AG09309 (cell line): ENCODE measurements around the gene C3orf70.
A peak's percentile ranks its signal among the peaks of the same experiment; 100 is the strongest.

ENCODE experiments used
- DNase-seq: peaks from one replicate; pipeline ENCODE4 v3.0.0-alpha.2; 2010; ENCODE audit warnings: low read depth
- H3K4me3 ChIP-seq: 2 replicates; pipeline ENCODE4 v1.5.1; 2011; ENCODE audit warnings: mild to moderate bottlenecking, low read depth, low read length, moderate library complexity; ENCODE audit not compliant: control insufficient read depth
- CTCF ChIP-seq: IDR thresholded peaks from 2 replicates; pipeline ENCODE4 v1.5.1; 2011; ENCODE audit warnings: mild to moderate bottlenecking, low read depth, low read length, inconsistent platforms; ENCODE audit not compliant: insufficient read depth, control insufficient read depth; ENCODE audit errors: missing control alignments

The C3orf70 gene

DNA sequence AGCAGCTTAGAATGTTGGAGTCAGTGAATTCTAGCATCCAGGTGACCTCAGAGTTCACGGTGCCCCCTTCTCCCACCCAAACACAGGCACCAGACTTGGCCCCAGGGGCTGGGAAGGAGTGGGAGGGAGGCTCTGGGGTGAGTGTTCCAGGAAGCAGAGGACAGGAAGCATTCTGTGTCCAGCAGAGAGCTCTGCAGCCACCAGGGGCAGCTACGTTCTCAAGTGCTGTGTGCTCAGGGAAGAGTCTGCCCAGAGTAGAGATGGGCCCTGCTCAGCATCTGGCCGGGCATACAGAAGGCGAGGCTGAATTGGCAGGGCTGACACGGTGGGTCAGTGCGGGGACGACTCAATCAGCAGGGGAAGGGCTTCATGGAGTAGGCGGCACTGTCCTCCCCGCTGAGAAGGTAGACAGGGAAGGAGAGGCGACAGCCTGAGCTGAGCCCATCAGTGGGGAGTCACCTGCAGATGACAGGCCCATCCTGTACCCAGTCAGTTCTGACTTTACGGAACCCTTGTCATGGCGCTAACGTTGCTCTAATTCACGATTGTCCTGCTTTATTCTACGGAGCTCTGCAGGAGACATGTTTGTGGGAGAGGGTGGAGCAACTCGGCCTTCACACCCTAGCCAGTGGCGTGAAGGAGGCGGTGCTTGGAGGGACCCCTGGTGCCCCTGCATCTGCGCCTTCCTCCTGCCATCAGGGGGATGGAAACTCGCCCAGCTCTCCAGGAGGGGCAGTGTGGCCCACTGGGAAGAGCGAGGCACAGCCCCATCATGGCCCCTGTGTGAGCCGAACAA is 82.2 kb downstream of the C3orf70 start:
- TF ChIP-seq CTCF = peak; percentile 49
- no peak for DNase-seq

DNA sequence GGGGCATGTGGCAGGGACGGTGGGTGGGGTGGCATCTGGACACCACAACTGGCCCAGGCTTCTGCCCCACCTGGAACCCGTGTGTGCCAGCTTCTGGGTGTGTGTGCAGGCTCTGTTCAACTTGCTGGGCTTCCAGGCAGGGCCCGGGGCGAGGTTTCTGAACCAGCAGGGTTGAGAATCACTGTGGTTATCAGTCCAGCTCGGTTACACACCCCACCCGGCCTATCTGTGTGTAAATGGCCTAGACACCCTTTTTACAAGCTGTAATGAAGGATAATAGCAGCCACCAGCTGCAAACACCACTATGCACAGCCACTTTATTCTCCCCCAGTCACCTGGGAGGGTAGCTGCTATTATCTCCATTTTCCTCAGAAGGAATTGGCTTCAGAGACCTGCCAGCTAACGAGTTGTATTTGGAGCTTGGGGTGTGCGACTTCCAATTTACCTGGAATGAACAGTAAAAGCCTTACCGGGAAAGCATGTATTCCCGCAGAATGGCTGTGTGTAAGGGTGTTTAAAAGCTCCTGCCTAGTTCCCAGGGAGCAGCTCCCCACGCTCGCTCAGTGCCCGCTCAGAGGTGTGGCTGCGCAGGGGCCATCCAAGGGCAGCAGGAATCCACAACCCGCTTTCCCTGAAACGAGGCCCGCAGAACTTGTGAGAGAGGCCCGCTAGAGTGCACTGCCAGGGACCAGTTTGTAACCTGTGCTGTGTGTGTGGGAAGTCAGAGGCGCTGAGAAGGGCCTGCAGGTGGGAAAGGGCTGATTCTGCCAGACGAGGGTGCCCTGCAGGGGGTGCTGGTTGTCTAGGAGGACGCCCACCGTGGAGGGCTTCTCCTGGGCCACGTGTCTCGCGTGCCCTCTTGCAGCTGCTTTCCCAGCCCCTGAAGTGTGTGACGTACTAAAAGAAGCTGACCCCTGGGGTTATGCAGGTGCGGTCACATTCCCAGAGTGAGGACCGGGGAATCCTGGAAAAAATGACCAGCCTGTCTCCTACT is 83.5 kb downstream of the C3orf70 start:
- no peak for DNase-seq
- no peak overlapping the region for H3K4me3 ChIP-seq
- peak; percentile 10 for TF ChIP-seq CTCF

More for the DNA sequence above, 82.2 kb downstream of the C3orf70 start:
- no peak overlapping the region for H3K4me3 ChIP-seq

GRCh38 chr3:185067173-185067572 is 85.7 kb downstream of the C3orf70 start:
- TF ChIP-seq CTCF = no peak
- H3K4me3 ChIP-seq = no peak overlapping the region
- no peak for DNase-seq

GRCh38 chr3:185066251-185066650 is 86.6 kb downstream of the C3orf70 start:
- no peak for TF ChIP-seq CTCF
- no peak overlapping the region for H3K4me3 ChIP-seq
- DNase-seq = no peak

DNA sequence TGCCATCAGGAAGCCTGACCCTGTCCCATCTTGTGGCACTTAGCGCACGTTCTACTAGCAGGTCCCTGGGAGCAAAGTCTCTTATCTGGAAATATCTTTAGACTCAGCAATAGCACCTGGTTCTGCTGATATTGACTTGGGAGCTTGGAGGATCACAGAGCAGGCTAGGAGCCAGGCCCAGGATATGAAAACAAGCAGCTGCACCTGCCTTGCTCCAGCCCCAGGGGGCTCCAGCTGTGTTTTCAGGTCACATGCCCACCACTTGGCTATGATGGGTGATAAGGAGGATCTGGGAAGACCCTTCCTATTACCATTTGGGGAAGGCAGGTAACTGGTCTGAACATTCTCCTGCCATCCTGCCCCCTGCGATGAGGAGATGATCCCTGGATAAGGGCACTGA is 87.8 kb downstream of the C3orf70 start:
- H3K4me3 ChIP-seq = no peak overlapping the region
- TF ChIP-seq CTCF = no peak
- no peak for DNase-seq

DNA sequence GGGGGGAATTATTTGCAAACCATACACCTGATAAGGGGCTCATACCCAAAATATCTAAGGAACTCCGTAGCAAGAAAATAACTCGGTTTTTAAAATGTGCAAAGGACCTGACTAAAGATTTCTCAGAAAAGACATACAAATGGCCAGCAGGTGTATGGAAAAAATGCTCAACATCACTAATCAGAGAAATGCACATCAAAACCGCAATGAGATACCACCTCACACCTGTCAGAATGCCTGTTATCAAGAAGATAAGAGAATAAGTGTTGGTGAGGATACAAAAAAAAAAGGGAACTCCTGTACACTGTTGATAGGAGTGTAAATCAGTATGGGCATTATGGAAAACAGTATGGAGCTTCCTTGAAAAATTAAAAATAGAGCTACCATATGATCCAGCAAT is 89.4 kb downstream of the C3orf70 start:
- no peak for TF ChIP-seq CTCF
- H3K4me3 ChIP-seq = no peak overlapping the region
- no peak for DNase-seq
